Measurements from ENCODE around the gene PDSS1.
A peak's percentile ranks its signal among the peaks of the same experiment; 100 is the strongest.
"Not testable (repeated sequence)": the region's sequence is repeated elsewhere in the genome, so short reads cannot be mapped to it uniquely, and the experiment has no call there.

Gene PDSS1, protein sequence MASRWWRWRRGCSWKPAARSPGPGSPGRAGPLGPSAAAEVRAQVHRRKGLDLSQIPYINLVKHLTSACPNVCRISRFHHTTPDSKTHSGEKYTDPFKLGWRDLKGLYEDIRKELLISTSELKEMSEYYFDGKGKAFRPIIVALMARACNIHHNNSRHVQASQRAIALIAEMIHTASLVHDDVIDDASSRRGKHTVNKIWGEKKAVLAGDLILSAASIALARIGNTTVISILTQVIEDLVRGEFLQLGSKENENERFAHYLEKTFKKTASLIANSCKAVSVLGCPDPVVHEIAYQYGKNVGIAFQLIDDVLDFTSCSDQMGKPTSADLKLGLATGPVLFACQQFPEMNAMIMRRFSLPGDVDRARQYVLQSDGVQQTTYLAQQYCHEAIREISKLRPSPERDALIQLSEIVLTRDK

GRCh38 chr10:26697163-26697921 is at the start of gene PDSS1:
PDSS1 (plus strand) TSS chr10:26697701; CDS start chr10:26697712, 11 bp downstream.
- DNase-seq (ENCODE audit: low read depth), result peak; percentile 36

GRCh38 chr10:26648245-26648636 is 49.3 kb upstream of the PDSS1 start:
- not testable (repeated sequence) for DNase-seq (ENCODE audit: low read depth)

GRCh38 chr10:26650406-26650805 is 47.1 kb upstream of the PDSS1 start:
- no peak for DNase-seq (ENCODE audit: low read depth)

DNA sequence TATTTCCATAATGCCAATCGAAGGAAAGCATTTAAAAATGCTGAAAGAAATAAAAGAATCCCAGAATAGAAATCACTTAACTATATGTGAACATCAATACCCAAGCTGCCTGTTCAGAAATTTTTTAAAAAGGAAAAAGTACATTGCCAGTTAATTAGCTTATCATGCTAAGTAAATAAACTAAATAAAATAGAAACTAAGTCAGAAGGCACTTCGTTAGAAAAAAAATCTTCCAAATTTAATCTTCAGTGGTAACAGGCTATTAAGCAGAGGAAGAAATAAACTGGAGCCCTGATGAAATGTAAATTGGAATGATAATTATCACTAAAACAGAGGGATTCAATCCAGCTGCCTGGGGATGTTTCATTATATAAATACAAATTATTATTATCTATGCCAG is 46.0 kb upstream of the PDSS1 start:
- not testable (repeated sequence) for DNase-seq (ENCODE audit: low read depth)

DNA sequence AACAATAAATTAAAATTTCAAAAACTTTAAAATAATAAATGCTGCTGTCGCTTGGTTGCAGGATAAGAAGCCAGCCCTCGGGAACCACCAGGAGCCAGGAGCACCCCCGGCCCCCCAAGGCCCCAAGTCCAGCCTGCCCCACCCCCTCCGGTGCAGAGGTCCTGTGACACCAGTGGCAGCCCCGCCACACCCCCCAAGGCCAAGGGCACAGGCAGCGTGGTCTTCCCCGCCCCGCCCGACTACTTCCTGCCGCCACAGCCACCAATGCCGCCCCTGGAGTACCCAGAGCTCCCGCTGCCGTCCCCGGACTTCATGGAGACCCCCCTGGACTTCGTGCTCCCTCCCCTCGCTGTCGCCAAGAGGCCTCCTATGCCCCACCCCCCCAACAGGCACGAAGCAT is 44.5 kb upstream of the PDSS1 start:
- no peak for DNase-seq (ENCODE audit: low read depth)

- no peak for DNase-seq (ENCODE audit: low read depth)
These were observed 41.8 kb upstream of the PDSS1 start for GRCh38 chr10:26655746-26656145.

- DNase-seq (ENCODE audit: low read depth), result no peak
These were observed 34.6 kb upstream of the PDSS1 start for GRCh38 chr10:26662864-26663263.

- DNase-seq (ENCODE audit: low read depth), result no peak
These were observed 32.1 kb upstream of the PDSS1 start for GRCh38 chr10:26665080-26666048.

- DNase-seq (ENCODE audit: low read depth), result no peak
These were observed 21.6 kb upstream of the PDSS1 start for GRCh38 chr10:26675873-26676257.

DNA sequence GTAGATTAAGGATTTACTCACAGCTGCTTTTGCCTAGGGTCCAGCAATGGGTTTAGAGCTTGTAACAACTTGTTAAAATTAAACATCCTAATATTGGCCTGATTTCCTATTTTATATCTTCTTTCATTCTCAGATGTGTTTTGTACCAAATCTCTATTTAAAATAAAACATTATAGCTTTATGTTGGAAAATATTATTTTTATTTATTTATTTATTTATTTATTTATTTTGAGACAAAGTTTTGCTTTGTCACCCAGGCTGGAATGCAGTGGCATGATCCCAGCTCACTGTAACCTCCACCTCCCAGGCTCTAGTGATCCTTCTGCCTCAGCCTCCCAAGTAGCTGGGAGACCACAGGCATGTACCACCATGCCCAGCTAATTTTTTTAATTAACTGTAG is 17.9 kb upstream of the PDSS1 start:
- no peak for DNase-seq (ENCODE audit: low read depth)

GRCh38 chr10:26681076-26681475 is 16.4 kb upstream of the PDSS1 start:
- DNase-seq (ENCODE audit: low read depth), result no peak

DNA sequence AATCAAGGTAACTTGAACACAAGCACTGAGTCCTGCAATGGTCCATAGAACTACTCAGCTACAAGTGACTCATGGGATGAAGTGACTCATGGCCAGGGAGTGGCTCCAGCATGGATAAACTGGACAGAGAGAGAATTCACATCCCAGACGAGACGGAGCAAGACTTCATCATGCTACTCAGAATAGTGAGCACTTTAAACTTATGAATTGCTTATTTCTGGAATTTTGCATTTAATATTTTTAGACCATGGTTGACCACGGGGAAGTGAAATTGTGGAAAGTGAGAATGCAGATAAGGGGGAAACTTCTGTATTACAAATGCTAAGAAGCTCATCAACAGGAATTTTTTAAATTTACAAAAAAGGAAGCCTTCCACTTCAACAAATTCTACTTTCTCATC is 15.5 kb upstream of the PDSS1 start:
- not testable (repeated sequence) for DNase-seq (ENCODE audit: low read depth)

DNA sequence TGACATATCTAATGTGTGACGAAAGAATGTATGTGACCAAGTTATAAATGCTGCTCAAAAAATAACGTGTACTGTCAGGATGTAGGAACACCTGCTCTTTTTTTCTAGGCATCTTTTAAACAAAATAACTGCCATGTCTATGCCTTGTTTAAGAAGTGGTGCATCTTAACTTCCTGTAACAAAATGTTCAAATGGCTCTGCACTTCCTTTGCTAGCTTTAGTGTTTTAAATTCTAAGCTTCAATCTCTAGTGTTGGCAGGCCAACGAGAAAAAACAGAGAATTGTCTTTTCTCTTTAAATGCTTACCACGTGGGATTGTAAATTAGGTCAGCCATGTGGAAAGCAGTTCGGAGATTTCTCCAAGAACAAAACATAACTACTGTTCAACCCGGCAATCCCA is 14.6 kb upstream of the PDSS1 start:
- no peak for DNase-seq (ENCODE audit: low read depth)

DNA sequence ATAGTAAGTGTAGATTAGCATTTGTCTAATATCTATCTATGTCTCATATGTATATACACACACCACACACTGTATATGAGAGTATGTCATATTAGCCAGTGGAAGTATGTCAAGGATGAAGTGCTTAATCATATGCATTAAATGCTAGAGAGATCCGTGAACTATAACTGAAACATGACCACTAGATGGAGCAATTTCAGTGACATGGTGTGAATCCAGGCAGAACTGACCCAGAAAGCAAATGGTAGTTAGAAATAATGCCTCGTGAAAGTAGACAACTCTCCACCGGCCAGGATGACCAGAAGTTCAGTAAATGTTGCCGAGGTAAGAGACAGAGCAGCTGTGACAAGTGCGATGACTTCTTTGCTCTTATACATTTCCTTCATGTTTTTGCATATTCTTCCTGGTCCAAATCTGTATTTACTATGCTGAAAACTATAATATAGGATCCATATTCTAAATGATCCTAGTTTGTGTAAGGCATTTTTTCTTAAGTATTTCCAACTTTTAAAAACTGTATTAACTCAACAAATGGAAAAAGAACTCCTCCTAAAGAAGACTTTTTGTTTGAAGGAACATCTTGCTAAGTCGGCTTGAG is 12.7 kb upstream of the PDSS1 start:
- DNase-seq (ENCODE audit: low read depth), result not testable (repeated sequence)

DNA sequence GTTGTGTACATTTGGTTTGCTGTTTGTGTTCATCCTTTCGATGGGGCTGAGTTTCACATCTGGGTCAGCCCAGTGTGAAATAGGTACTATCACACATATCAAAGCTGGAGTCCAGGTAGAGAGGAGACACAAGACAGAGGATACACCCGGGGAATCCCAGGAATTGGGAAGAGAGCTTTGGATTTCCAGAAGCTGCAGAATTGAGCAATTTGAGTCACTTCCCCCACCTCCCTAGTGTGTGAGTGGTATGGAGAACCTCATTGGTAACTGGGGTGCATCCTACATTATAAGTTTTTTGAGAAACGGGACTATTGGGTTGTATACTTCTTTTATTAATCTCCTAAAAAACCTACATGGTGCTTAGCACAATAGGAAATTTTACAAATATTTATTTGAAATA is 12.1 kb upstream of the PDSS1 start:
- DNase-seq (ENCODE audit: low read depth), result no peak

DNA sequence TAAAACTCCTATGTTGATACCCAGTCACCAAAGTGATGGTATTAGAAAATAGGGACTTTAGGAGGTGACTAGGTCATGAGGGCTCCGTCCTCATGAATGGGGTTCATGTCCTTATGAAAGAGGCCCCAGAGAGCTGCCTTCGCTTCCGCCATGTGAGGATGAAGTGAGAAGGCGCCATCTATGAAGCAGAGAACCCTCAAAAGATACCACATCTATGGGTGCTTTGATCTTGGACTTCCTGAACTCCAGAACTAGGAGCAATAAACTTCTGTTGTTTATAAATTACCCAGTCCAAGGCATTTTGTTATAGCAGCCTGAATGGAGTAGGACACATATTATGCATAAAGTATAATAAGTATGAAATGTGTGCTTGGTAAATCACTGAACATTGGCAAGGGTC is 8.1 kb upstream of the PDSS1 start:
- DNase-seq (ENCODE audit: low read depth), result no peak

- DNase-seq (ENCODE audit: low read depth), result no peak
These were observed 6.6 kb upstream of the PDSS1 start for GRCh38 chr10:26690731-26691475.

DNA sequence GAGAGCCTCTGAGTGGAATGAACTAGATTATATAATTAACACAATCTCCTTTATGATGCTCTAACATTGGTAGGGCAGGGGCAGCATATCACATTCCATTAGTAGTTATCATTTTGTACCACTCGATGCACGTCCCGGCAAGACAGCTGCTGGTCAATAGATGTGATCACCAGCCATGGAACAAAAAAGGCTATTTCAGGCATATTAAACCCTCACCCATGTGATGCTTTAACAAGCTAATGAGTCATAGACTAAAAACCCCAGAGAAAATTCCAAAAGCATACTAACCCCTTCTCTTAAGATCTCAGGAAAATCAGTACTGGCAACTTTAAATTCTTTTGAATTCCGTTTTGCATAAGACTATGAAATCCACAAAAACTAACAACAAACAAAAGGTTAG is 3.0 kb upstream of the PDSS1 start:
- not testable (repeated sequence) for DNase-seq (ENCODE audit: low read depth)

DNA sequence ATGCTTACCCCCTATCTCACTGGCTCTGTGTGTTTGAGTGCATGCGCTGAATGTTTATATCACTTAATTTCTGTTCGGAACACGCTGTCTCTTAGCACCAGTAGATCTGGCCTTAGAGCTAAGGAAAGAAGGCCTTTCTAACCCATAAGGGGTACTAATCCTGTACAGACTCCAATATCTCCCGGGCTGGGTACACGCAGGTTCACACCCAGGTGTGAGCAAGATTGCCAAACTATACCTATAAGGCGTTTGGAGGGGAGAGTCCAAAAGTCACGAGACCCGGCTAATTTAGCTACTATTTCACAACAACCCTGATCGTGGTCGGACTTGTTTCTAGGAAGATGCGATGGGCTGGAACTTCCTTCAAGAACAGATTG is 727 bp upstream of the PDSS1 start:
- DNase-seq (ENCODE audit: low read depth), result no peak

- DNase-seq (ENCODE audit: low read depth), result no peak
These were observed 564 bp downstream of the PDSS1 start for GRCh38 chr10:26697922-26698608.

DNA sequence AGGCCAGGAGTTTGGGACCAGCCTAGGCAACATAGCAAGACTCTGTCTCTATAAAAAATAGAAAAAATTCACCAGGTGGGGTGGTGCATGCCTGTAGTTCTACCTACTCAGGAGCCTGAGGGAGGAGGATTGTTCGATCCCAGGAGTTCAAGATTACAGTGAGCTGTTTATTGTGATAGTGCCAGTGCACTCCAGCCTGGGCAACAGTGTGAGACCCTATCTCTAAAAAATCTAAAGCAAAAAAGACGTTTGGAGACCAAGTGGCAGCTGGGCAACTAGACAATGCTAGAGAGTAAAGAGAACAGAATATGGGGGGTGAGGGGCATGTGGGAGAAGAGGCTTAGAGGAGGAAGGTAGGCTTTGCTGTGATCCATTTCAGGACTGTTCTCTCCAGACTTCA is 1.4 kb downstream of the PDSS1 start:
- no peak for DNase-seq (ENCODE audit: low read depth)
